Fibroblast of the aortic adventitia (primary cell): ENCODE data around the gene RNF115. TPM values are rescaled to one million over a fixed set of nuclear protein-coding genes. Genes with fewer than 3 reads are reported as not detected.
"Not testable (repeated sequence)": the region's sequence is repeated elsewhere in the genome, so short reads cannot be mapped to it uniquely, and the experiment has no call there.

Experiments
- DNase-seq: peaks from one replicate; pipeline ENCODE4 v3.0.0-alpha.2; 2010; ENCODE audit warnings: low read depth
- H3K4me3 ChIP-seq: 2 replicates; pipeline ENCODE4 v1.5.1; 2011; ENCODE audit warnings: low read depth, mild to moderate bottlenecking, control low read depth, low read length, moderate library complexity
- total RNA-seq: library from RNA; depleted of rRNA; stranded (reverse); fragments of >200 nt; gene quantifications from 2 replicates; pipeline ENCODE4 v1.2.3, GENCODE V29; 2012; ENCODE audit warnings: low replicate concordance
- TF ChIP-seq, protein P1 (sequence below): IDR thresholded peaks from 2 replicates; pipeline ENCODE4 v1.5.1; 2011; ENCODE audit warnings: mild to moderate bottlenecking, low read length, control low read depth, inconsistent platforms; ENCODE audit not compliant: insufficient read depth

Gene RNF115
- total RNA-seq, 1 donor: 33.5 TPM

DNA sequence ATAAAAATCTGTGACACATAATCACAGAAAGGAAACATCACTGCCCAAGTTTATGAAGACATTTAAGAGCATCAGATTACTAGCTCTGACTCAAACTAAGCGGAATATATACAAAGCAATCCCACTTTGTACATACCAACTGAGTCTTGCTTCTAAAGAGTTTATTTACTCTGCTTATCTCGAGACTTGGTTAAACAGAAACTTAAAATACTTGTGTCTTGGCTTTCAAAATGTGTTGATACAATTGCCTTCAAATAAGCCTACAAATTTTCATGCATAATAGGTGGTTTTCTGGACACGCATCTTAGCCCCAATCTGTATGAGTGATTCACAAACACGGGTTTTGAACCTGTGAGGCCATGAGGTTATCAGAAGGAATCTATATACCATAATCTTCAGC lies 83.6 kb downstream of the RNF115 start:
- no peak overlapping the region for H3K4me3 ChIP-seq
- TF ChIP-seq, protein P1, sequence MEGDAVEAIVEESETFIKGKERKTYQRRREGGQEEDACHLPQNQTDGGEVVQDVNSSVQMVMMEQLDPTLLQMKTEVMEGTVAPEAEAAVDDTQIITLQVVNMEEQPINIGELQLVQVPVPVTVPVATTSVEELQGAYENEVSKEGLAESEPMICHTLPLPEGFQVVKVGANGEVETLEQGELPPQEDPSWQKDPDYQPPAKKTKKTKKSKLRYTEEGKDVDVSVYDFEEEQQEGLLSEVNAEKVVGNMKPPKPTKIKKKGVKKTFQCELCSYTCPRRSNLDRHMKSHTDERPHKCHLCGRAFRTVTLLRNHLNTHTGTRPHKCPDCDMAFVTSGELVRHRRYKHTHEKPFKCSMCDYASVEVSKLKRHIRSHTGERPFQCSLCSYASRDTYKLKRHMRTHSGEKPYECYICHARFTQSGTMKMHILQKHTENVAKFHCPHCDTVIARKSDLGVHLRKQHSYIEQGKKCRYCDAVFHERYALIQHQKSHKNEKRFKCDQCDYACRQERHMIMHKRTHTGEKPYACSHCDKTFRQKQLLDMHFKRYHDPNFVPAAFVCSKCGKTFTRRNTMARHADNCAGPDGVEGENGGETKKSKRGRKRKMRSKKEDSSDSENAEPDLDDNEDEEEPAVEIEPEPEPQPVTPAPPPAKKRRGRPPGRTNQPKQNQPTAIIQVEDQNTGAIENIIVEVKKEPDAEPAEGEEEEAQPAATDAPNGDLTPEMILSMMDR: no peak
- DNase-seq: peak; percentile 86

DNA sequence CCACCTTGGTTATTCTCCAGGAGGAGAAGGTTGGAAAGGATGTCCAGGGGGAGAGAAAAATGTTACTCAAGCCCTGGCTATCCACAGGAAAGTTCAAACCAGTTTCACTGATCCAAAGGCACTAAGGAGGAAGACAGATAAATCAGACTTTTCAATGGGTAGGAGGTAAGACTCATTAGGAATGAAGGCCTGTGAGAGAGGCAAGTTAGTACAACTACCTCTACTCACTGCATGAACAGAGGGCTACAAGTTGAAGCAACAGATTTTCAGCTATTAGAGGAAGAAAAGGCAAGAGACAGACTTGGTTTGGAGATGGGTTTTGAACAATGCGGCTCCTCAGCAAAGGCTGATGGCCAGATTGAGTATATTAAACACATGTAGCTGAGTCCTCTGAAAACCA lies 87.7 kb downstream of the RNF115 start:
- no peak for DNase-seq
- H3K4me3 ChIP-seq: no peak overlapping the region
- TF ChIP-seq, protein P1: no peak

DNA sequence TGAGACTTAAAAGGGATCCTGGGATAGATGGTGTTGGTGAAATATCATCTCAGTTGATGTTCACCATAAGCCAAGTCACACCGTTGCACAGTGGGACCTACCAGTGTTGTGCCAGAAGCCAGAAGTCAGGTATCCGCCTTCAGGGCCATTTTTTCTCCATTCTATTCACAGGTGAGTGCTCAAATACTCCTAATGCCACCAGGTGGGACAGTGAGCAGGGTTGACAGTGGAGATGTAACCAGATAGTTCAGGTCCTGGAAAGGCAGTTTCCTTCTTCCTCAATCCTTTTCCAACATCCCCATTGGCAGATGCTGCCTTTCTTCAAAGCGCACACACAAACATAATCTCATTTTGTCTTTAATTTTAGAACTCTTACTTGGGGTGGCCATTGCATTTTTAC lies 93.0 kb downstream of the RNF115 start:
- TF ChIP-seq, protein P1: no peak

DNA sequence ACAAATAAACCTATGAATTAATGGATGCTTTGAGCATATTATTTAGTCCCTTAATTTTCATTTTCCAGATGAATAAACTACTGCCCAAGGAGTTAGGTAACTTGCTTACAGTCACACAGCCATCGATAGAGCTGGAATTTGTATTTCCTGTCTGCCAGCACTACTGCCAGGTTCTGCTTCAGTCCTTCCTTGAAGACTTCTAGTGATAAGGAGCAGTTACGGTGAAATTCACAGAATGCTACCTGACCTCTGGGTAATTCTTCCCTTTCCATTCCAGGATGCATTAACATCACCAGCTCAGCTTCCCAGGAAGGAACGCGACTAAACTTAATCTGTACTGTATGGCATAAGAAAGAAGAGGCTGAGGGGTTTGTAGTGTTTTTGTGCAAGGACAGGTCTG lies 93.4 kb downstream of the RNF115 start:
- DNase-seq: no peak
- no peak overlapping the region for H3K4me3 ChIP-seq
- TF ChIP-seq, protein P1: no peak

More for the DNA sequence above, 93.0 kb downstream of the RNF115 start:
- no peak overlapping the region for H3K4me3 ChIP-seq
- no peak for DNase-seq

DNA sequence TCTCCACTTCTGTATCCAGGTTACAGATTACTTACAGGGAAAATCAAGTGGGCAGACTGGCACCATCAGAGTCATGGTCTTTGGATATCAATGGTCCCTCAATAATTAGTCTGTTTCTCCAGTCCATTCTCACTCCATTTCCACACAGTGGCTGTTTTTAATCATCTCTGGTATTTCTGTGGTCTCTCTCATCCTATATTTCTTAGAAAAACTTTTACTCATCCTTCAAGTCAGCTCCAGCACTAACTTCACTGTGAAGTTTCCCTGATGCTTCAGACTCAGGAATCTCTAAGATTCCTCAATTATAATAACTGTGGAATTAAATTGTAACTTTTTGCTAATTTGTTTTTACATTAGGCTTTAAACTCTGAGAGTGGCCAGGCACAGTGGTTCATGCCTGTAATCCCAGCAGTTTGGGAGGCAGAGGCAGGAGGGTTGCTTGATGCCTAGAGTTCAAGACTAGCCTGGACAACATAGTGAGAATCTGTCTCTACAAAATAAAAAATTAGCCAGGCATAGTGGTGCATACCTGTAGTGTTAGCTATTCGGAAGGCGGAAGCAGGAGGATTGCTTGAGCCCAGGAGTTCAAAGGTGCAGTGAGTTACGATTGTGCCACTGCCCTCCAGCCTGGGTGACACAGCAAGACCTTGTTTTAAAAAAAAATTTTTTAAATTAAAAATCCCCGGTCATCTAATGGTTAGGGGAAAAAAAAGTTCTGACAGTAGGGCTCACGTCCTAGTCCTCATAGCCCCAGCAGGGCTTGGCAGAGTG lies 94.0 kb downstream of the RNF115 start:
- no peak for DNase-seq
- TF ChIP-seq, protein P1: no peak
- H3K4me3 ChIP-seq: no peak overlapping the region

- TF ChIP-seq, protein P1: no peak
- H3K4me3 ChIP-seq: no peak overlapping the region
- DNase-seq: peak; percentile 37
Measured at GRCh38 chr1:145729196-145729595, 94.7 kb downstream of the RNF115 start.

- DNase-seq, H3K4me3 ChIP-seq: not testable (repeated sequence)
Measured at GRCh38 chr1:145726193-145726592, 97.7 kb downstream of the RNF115 start.
